Gastrocnemius medialis (tissue), 4 donors: ENCODE measurements around the gene NEMP2.

Experiments
- CTCF ChIP-seq, 5 experiments: fragments of 450-650 bp in 3 of 5; fragments of 200-600 bp in 2 of 5; sonication (generic) in 2 of 5; IDR thresholded peaks in 4 of 5; conservative IDR thresholded peaks in 1 of 5; 1 replicate in 4 of 5; 2 replicates in 1 of 5; pipeline ENCODE4 v1.5.1; 2016 to 2019; ENCODE audit warnings: antibody characterized with exemption in 5 of 5, mild to moderate bottlenecking in 3 of 5, moderate library complexity in 3 of 5
- POLR2A ChIP-seq, 2 donors: fragments of 450-650 bp; IDR thresholded peaks; one replicate each; pipeline ENCODE4 v1.6.1; 2017; ENCODE audit warnings: antibody characterized with exemption in 2 of 2, mild to moderate bottlenecking in 2 of 2, moderate library complexity in 2 of 2

DNA sequence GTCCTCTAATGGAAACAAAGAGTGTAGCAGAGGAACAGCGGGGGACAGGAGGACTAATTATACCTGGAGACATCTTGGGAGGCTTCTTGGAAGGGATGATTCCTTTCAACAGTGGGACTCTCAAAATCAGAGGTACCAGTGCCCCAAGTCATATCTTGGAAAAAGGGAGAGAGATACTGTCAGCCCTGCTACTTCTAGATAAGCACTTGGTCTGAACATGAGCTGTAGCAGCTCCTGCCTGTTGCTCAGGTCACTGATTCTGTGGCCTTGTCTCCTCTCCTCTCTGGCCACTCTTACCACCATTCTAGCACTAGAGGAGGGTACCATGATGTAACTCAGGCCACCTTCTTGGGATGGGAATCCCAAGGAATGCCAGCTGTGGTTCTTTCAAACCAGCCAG, 71.9 kb downstream of the NEMP2 start:
- no peak for TF ChIP-seq POLR2A (IDR thresholded peaks at IDR 0.05)
- no peak for TF ChIP-seq CTCF (IDR thresholded peaks at IDR 0.05 in 4 of 5, conservative IDR thresholded peaks at IDR 0.05 in 1 of 5)
